PC-9 (cell line): Measurements from ENCODE around the gene JAG2.

ENCODE experiments used
- EZH2 ChIP-seq: fragments of 200-600 bp; sonication (generic); IDR thresholded peaks from 2 replicates; pipeline ENCODE4 v1.8.0; 2017; ENCODE audit warnings: antibody characterized with exemption, low read depth
- TF ChIP-seq, protein P1 (sequence below): fragments of 200-600 bp; sonication (generic); conservative IDR thresholded peaks from 2 replicates; pipeline ENCODE4 v1.6.1; 2017; ENCODE audit warnings: mixed run types, antibody characterized with exemption, mild to moderate bottlenecking, moderate library complexity

- TF ChIP-seq, protein P1, sequence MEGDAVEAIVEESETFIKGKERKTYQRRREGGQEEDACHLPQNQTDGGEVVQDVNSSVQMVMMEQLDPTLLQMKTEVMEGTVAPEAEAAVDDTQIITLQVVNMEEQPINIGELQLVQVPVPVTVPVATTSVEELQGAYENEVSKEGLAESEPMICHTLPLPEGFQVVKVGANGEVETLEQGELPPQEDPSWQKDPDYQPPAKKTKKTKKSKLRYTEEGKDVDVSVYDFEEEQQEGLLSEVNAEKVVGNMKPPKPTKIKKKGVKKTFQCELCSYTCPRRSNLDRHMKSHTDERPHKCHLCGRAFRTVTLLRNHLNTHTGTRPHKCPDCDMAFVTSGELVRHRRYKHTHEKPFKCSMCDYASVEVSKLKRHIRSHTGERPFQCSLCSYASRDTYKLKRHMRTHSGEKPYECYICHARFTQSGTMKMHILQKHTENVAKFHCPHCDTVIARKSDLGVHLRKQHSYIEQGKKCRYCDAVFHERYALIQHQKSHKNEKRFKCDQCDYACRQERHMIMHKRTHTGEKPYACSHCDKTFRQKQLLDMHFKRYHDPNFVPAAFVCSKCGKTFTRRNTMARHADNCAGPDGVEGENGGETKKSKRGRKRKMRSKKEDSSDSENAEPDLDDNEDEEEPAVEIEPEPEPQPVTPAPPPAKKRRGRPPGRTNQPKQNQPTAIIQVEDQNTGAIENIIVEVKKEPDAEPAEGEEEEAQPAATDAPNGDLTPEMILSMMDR: no peak
- TF ChIP-seq EZH2: no peak
These were observed 35.8 kb upstream of the JAG2 start for GRCh38 chr14:105204206-105204930.
